K562 (cell line): ENCODE measurements around the gene AKT1. TPM values are rescaled to one million over a fixed set of nuclear protein-coding genes. Genes with fewer than 3 reads are reported as not detected.

Source experiments
- BMI1 ChIP-seq: fragments of 150-350 bp; IDR thresholded peaks from 2 replicates; pipeline ENCODE4 v1.6.1; 2014; ENCODE audit warnings: low read length
- BRD9 ChIP-seq: fragments of 450-650 bp; IDR thresholded peaks from 2 replicates; pipeline ENCODE4 v1.6.1; 2018; ENCODE audit warnings: low read depth; ENCODE audit not compliant: partially characterized antibody
- CCNT2 ChIP-seq: IDR thresholded peaks from 2 replicates; pipeline ENCODE4 v1.6.1; 2011; ENCODE audit warnings: borderline replicate concordance, low read depth, mild to moderate bottlenecking, moderate library complexity, mixed read lengths, low read length; ENCODE audit not compliant: insufficient read length; ENCODE audit errors: extremely low read depth
- DPF2 ChIP-seq: fragments of 450-650 bp; IDR thresholded peaks from 2 replicates; pipeline ENCODE4 v1.6.1; 2016
- EP300 ChIP-seq: IDR thresholded peaks from 2 replicates; pipeline ENCODE4 v1.6.1; 2012; ENCODE audit warnings: low read length, improper control_type of control experiment
- EP400 ChIP-seq: fragments of 450-650 bp; IDR thresholded peaks from 2 replicates; pipeline ENCODE4 v1.6.1; 2017; ENCODE audit warnings: antibody characterized with exemption, mild to moderate bottlenecking, moderate library complexity
- PHF8 ChIP-seq: fragments of 200-600 bp; sonication (generic); IDR thresholded peaks from 2 replicates; pipeline ENCODE4 v1.6.1; 2012; ENCODE audit warnings: mixed run types, mild to moderate bottlenecking, inconsistent platforms, low read length, moderate library complexity, borderline replicate concordance
- PYGO2 ChIP-seq: fragments of 450-650 bp; IDR thresholded peaks from 2 replicates; pipeline ENCODE4 v1.6.1; 2016; ENCODE audit warnings: mild to moderate bottlenecking, missing genetic modification characterization, moderate library complexity, missing compliant biosample characterization
- polyA plus RNA-seq, 8 experiments: library from polyadenylated mRNA; depleted of rRNA in 4 of 8; stranded (reverse) in 5 of 8; unstranded in 3 of 8; fragments of >200 nt; fragmentation: Nextera tagmentation in 2 of 8; fragmentation: Illumina TruSeq in 1 of 8; extraction: Ambion mirVana in 2 of 8; extraction: Trizol in 1 of 8; gene quantifications; 2 replicates each; pipeline versions ENCODE4 v1.2.1 to v1.2.3, GENCODE V29; 2011 to 2014; ENCODE audit warnings: inconsistent platforms in 1 of 8, missing spikeins in 1 of 8
- total RNA-seq, 7 experiments: library from RNA; depleted of rRNA in 6 of 7; stranded (reverse); fragments of >200 nt in 6 of 7; fragmentation: Illumina TruSeq in 2 of 7; extraction: Trizol in 2 of 7; gene quantifications; 2 replicates each; pipeline versions ENCODE4 v1.2.1 to v1.2.3, GENCODE V29; 2011 to 2021; ENCODE audit warnings: low replicate concordance in 1 of 7
- TF ChIP-seq, protein P1 (sequence below): fragments of 250-450 bp; sonication (Bioruptor Pico); IDR thresholded peaks from 2 replicates; pipeline ENCODE4 v1.4.0; 2020; ENCODE audit warnings: mild to moderate bottlenecking
- TF ChIP-seq, protein P2 (sequence below): sonication (generic); formaldehyde crosslinking; IDR thresholded peaks from 2 replicates; pipeline ENCODE4 v1.8.0; 2022; ENCODE audit warnings: missing genetic modification reagents, mild to moderate bottlenecking, moderate library complexity, borderline replicate concordance
- TF ChIP-seq, protein P3 (sequence below): fragments of 200-400 bp; formaldehyde crosslinking; IDR thresholded peaks from 2 replicates; pipeline ENCODE4 v1.6.1; 2017; ENCODE audit warnings: mild to moderate bottlenecking, low read depth, low read length, moderate library complexity
- TF ChIP-seq, protein P4 (sequence below), 2 experiments: fragments of 250-450 bp in 1 of 2; fragments of 450-650 bp in 1 of 2; sonication (Bioruptor Pico) in 1 of 2; IDR thresholded peaks; 2 replicates each; pipeline versions ENCODE4 v1.6.1 to v1.8.0; 2016 to 2021; ENCODE audit warnings: mild to moderate bottlenecking in 2 of 2, moderate library complexity in 2 of 2, missing compliant biosample characterization in 1 of 2, missing genetic modification characterization in 1 of 2
- TF ChIP-seq, protein P5 (sequence below): fragments of 450-650 bp; IDR thresholded peaks from 2 replicates; pipeline ENCODE4 v1.6.1; 2017; ENCODE audit warnings: antibody characterized with exemption, mild to moderate bottlenecking
- TF ChIP-seq, protein P6 (sequence below): fragments of 450-650 bp; IDR thresholded peaks from 2 replicates; pipeline ENCODE4 v1.6.1; 2014; ENCODE audit warnings: low read depth, mild to moderate bottlenecking, moderate library complexity, borderline replicate concordance

AKT1 gene
- total and polyA plus RNA-seq, 9 of the 15 experiments (the other 6 are each of a cell fraction or from before 2014, with no cell fraction given): 0.49 to 132 (median 75.1) TPM

DNA sequence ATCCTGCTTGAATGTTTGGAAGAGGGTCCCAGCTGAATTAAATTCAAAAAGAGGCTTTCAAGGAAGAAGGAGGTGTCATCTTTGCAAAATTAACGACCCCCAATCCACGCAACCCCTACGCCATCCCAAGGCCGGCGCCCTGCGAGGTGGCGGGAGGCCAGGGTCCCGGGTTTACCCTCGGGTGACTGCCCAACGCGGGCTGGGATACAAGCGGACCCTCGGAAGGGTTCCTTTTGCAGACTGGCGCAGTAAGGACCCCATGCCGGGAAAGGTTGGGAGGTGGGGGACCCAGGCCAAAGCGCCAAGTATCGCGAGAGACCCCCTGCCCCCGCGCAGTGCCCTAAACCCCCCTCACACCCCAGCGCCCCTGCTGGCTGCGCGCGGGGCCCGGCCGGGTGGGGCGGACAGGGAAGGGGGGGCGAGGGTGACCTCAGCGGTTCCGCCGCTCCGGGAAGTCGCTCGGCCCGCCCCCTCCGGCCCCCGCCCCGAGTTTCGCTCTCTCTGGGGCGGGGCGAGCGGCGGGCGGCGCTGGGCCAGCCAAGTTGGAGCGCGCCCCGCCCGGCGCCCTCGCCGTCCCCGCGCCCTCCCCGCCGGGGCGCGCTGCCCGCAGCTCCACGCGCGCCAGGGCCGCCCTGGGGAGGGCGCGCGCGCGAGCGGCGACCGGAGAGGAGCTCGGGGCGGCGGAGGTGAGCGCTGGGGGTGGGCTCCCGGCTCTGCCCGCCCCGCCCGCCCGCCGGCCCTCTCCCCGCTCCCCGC, 4.6 kb upstream of the AKT1 start (continued):
- TF ChIP-seq, protein P1, sequence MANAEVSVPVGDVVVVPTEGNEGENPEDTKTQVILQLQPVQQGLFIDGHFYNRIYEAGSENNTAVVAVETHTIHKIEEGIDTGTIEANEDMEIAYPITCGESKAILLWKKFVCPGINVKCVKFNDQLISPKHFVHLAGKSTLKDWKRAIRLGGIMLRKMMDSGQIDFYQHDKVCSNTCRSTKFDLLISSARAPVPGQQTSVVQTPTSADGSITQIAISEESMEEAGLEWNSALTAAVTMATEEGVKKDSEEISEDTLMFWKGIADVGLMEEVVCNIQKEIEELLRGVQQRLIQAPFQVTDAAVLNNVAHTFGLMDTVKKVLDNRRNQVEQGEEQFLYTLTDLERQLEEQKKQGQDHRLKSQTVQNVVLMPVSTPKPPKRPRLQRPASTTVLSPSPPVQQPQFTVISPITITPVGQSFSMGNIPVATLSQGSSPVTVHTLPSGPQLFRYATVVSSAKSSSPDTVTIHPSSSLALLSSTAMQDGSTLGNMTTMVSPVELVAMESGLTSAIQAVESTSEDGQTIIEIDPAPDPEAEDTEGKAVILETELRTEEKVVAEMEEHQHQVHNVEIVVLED (CRISPR knock-in tag): no peak
- TF ChIP-seq BMI1: no peak
- peak; percentile 78 for TF ChIP-seq CCNT2
- TF ChIP-seq, protein P2, sequence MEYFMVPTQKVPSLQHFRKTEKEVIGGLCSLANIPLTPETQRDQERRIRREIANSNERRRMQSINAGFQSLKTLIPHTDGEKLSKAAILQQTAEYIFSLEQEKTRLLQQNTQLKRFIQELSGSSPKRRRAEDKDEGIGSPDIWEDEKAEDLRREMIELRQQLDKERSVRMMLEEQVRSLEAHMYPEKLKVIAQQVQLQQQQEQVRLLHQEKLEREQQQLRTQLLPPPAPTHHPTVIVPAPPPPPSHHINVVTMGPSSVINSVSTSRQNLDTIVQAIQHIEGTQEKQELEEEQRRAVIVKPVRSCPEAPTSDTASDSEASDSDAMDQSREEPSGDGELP (CRISPR knock-in tag): peak; percentile 47
- TF ChIP-seq, protein P3, sequence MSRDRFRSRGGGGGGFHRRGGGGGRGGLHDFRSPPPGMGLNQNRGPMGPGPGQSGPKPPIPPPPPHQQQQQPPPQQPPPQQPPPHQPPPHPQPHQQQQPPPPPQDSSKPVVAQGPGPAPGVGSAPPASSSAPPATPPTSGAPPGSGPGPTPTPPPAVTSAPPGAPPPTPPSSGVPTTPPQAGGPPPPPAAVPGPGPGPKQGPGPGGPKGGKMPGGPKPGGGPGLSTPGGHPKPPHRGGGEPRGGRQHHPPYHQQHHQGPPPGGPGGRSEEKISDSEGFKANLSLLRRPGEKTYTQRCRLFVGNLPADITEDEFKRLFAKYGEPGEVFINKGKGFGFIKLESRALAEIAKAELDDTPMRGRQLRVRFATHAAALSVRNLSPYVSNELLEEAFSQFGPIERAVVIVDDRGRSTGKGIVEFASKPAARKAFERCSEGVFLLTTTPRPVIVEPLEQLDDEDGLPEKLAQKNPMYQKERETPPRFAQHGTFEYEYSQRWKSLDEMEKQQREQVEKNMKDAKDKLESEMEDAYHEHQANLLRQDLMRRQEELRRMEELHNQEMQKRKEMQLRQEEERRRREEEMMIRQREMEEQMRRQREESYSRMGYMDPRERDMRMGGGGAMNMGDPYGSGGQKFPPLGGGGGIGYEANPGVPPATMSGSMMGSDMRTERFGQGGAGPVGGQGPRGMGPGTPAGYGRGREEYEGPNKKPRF: no peak
- TF ChIP-seq, protein P4, sequence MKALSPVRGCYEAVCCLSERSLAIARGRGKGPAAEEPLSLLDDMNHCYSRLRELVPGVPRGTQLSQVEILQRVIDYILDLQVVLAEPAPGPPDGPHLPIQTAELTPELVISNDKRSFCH (CRISPR knock-in tag; IDR thresholded peaks at IDR 0.05): no peak
- TF ChIP-seq, protein P4 (tag; IDR thresholded peaks at IDR 0.05): no peak
- TF ChIP-seq, protein P5, sequence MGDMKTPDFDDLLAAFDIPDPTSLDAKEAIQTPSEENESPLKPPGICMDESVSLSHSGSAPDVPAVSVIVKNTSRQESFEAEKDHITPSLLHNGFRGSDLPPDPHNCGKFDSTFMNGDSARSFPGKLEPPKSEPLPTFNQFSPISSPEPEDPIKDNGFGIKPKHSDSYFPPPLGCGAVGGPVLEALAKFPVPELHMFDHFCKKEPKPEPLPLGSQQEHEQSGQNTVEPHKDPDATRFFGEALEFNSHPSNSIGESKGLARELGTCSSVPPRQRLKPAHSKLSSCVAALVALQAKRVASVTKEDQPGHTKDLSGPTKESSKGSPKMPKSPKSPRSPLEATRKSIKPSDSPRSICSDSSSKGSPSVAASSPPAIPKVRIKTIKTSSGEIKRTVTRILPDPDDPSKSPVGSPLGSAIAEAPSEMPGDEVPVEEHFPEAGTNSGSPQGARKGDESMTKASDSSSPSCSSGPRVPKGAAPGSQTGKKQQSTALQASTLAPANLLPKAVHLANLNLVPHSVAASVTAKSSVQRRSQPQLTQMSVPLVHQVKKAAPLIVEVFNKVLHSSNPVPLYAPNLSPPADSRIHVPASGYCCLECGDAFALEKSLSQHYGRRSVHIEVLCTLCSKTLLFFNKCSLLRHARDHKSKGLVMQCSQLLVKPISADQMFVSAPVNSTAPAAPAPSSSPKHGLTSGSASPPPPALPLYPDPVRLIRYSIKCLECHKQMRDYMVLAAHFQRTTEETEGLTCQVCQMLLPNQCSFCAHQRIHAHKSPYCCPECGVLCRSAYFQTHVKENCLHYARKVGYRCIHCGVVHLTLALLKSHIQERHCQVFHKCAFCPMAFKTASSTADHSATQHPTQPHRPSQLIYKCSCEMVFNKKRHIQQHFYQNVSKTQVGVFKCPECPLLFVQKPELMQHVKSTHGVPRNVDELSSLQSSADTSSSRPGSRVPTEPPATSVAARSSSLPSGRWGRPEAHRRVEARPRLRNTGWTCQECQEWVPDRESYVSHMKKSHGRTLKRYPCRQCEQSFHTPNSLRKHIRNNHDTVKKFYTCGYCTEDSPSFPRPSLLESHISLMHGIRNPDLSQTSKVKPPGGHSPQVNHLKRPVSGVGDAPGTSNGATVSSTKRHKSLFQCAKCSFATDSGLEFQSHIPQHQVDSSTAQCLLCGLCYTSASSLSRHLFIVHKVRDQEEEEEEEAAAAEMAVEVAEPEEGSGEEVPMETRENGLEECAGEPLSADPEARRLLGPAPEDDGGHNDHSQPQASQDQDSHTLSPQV: peak; percentile 28; the same call in 1 of the 2 replicates
- TF ChIP-seq DPF2: peak; percentile 15; the same call in 1 of the 2 replicates
- peak; percentile 17 for TF ChIP-seq BRD9
- no peak for TF ChIP-seq EP300
- TF ChIP-seq EP400: peak; percentile 44
- TF ChIP-seq, protein P6, sequence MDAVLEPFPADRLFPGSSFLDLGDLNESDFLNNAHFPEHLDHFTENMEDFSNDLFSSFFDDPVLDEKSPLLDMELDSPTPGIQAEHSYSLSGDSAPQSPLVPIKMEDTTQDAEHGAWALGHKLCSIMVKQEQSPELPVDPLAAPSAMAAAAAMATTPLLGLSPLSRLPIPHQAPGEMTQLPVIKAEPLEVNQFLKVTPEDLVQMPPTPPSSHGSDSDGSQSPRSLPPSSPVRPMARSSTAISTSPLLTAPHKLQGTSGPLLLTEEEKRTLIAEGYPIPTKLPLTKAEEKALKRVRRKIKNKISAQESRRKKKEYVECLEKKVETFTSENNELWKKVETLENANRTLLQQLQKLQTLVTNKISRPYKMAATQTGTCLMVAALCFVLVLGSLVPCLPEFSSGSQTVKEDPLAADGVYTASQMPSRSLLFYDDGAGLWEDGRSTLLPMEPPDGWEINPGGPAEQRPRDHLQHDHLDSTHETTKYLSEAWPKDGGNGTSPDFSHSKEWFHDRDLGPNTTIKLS: 0 out of 2 replicates have a peak, but pooled peaks have one; percentile 35
- no peak for TF ChIP-seq PYGO2
- peak; percentile 46; the same call in 1 of the 2 replicates for TF ChIP-seq PHF8
